Left lobe of liver (tissue), 2 donors: ENCODE data around the gene NCAPG. TPM values are rescaled to one million over a fixed set of nuclear protein-coding genes. Genes with fewer than 3 reads are reported as not detected.

Experiments used
- ATAC-seq: fragments of 200-7000 bp; cut with Tn5 transposase; one replicate; pipeline ENCODE4 v1.9.1; 2020; ENCODE audit warnings: mild to moderate bottlenecking, moderate library complexity
- DNase-seq: peaks from one replicate; pipeline ENCODE4 v3.0.0-alpha.2; 2020; ENCODE audit warnings: low spot score
- total RNA-seq: library from RNA; stranded (reverse); gene quantifications from one replicate; pipeline ENCODE4 v1.2.1, GENCODE V29; 2021
- donor health status: DM: no; HTN: no; CAD: no; lungs with moderate emphysema.
- donor health status: DM: no; HTN: yes; CAD: no.

Gene NCAPG, protein sequence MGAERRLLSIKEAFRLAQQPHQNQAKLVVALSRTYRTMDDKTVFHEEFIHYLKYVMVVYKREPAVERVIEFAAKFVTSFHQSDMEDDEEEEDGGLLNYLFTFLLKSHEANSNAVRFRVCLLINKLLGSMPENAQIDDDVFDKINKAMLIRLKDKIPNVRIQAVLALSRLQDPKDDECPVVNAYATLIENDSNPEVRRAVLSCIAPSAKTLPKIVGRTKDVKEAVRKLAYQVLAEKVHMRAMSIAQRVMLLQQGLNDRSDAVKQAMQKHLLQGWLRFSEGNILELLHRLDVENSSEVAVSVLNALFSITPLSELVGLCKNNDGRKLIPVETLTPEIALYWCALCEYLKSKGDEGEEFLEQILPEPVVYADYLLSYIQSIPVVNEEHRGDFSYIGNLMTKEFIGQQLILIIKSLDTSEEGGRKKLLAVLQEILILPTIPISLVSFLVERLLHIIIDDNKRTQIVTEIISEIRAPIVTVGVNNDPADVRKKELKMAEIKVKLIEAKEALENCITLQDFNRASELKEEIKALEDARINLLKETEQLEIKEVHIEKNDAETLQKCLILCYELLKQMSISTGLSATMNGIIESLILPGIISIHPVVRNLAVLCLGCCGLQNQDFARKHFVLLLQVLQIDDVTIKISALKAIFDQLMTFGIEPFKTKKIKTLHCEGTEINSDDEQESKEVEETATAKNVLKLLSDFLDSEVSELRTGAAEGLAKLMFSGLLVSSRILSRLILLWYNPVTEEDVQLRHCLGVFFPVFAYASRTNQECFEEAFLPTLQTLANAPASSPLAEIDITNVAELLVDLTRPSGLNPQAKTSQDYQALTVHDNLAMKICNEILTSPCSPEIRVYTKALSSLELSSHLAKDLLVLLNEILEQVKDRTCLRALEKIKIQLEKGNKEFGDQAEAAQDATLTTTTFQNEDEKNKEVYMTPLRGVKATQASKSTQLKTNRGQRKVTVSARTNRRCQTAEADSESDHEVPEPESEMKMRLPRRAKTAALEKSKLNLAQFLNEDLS
- total RNA-seq = 0.38 TPM

- peak; percentile 98 for ATAC-seq
- peak; percentile 100 for DNase-seq
Observed at GRCh38 chr4:17810260-17811077, at the start of gene NCAPG, which contains the start of gene DCAF16. Gene NCAPG (plus strand): TSS chr4:17810979. CDS start chr4:17811078, 99 bp downstream. Gene DCAF16 (minus strand): TSS chr4:17810757. CDS start chr4:17804141, 6,616 bp downstream.

GRCh38 chr4:17761062-17761461, 49.7 kb upstream of the NCAPG start:
- no peak for ATAC-seq

DNA sequence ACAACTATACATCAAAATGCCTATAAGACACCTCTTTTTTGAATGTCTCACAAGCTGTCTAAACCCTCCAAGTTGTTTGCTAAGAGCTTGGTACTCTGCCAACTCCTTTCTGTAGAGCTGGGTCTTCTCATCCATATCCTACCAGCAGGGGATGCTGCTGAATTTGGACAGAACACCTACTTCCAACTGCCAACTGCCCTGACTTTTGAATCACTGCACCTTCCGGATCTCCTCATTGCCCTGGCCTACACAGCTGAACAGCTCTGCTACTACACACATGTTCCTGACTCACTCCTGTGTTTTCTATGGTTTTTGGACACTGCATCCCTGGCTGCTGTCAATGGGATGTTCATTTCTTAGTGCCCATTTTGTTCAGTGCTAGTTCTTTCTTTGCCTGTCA, 48.1 kb upstream of the NCAPG start:
- no peak for DNase-seq
- ATAC-seq = no peak

More at GRCh38 chr4:17761062-17761461, 49.7 kb upstream of the NCAPG start:
- DNase-seq = no peak

- ATAC-seq = no peak
Observed at GRCh38 chr4:17763416-17763815, 47.4 kb upstream of the NCAPG start.

DNA sequence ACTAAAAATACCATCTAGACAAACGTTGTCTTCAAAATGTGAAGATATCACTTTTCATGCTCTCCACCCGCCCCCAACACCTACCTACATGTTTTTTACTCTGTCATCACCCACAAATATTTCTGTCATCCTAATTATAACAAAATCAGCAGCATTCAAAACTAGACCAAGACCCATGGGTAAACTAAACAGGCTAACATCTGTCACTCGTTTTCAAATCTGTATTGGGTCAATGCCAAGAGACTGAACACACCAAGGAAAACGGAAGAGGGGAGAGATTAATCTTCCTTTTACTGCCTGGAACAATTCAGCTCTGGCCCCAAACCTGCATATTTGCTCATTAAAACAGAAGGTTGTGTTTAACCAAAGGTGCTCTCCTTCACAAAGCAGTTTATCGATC, 46.8 kb upstream of the NCAPG start:
- DNase-seq (no peak), ATAC-seq (no peak)

More at GRCh38 chr4:17763416-17763815, 47.4 kb upstream of the NCAPG start:
- no peak for DNase-seq

DNA sequence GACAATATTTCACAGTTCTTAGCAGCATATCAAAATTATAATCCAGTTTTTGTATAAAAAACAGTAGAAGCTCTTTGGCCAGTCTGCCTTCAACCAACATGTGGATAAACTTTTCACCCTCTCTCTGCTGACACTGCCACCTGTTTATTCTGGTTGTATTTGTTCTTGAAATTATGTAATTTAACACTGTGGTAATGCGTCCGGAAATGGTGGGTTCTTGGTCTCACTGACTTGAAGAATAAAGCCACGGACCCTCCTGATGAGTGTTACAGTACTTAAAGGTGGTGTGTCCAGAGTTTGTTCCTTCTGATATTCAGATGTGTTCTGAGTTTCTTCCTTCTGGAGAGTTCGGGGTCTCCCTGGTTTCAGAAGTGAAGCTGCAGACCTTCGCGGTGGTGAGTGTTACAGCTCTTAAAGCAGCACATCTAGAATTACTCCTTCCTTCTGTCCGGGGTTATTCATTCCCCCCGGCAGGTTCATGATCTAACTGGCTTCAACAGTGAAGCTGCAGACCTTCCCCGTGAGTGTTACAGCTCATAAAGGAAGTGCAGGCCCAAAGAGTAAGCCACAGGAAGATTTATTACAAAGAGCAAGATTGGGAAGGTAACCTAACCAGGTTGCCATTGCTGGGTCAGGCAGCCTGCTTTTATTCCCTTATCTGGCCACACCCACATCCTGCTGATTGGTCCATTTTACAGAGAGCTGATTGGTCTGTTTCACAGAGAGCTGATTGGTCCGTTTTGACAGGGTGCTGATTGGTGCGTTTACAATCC, 45.1 kb upstream of the NCAPG start:
- no peak for ATAC-seq

GRCh38 chr4:17766826-17767458, 43.8 kb upstream of the NCAPG start:
- DNase-seq = no peak

More for the DNA sequence above, 45.1 kb upstream of the NCAPG start:
- DNase-seq = no peak

DNA sequence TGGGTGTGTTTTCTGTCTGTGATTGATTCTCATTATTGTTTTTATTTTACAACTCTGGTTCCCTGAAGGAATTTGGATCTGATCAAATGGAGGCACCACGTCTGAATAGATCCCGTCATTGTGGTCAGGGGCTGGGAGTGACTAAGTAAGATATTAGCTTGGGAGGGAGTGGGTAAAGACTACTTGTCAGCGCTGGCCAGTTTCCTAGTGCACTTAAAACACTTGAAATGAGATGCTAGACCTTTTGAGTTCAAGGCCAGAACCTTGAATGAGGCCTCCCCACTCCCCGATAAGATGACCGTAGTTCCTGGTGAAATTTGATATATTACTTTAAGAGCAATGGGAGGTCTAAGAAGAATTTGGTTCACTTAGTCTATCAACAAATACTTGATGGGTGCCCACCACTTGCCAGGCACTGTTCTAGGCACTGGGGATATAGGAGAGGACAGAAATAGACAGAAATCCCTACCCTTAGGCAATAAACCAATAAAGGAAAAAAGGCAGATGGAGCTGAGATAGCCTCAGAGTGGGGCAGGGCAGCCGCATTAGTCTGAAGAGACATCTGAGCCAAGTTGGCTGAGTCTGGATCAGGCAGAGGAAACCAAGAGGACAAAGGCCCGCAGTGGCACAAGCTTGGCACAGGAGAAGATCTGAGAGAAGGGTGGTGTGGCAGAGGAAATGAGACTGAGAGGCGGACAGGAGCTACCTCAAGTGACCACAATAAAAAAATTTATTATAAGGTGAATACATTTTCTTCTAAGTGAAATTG, 41.2 kb upstream of the NCAPG start:
- ATAC-seq (no peak), DNase-seq (no peak)

More at GRCh38 chr4:17766826-17767458, 43.8 kb upstream of the NCAPG start:
- ATAC-seq = no peak

- no peak for ATAC-seq
- DNase-seq = no peak
Observed at GRCh38 chr4:17770845-17771244, 39.9 kb upstream of the NCAPG start.

GRCh38 chr4:17771284-17771908, 39.4 kb upstream of the NCAPG start:
- ATAC-seq (no peak), DNase-seq (no peak)

DNA sequence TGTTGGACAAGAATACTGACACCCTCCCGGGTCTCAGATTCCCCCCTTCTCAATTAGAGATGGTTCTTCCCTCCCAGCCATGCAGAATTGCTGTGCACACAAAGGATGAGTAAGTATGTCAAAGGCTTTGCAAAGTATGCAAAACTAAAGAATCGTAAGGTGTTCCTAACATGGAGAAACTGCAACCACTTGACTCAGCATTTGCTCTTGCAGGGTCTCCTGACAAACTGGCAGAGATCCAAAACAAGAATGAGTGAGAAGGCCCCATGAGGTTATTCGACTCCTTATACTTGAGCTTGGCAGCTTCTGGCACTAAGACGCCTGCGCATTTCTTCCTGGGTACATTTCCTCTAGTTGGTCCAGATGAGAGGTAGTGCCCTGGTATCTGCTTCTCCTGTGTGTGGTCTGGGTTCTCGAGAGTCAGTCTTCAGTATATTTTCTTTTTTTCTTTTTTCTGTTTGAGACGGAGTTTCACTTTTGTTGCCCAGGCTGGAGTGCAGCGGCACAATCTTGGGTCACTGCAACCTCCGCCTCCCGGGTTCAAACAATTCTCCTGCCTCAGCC, 37.6 kb upstream of the NCAPG start:
- ATAC-seq (no peak), DNase-seq (no peak)

DNA sequence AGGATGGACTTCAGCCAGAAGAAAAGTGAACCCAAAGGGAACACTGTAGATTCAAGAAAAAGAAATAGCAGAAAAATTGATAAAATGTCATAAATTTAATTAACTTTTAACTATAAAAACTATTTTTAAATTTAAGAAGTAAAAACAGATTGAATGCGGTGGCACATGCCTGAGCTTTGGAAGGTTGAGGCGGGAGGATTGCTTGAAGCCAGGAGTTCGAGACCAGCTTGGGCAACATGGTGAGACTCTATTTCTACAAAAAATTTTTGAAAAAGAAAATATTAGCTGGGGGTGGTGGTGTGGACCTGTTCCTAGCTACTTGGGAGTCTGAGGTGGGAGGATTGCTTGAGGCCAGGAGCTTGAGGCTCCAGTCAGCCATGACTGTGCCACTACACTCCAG, 32.3 kb upstream of the NCAPG start:
- ATAC-seq (no peak), DNase-seq (no peak)

DNA sequence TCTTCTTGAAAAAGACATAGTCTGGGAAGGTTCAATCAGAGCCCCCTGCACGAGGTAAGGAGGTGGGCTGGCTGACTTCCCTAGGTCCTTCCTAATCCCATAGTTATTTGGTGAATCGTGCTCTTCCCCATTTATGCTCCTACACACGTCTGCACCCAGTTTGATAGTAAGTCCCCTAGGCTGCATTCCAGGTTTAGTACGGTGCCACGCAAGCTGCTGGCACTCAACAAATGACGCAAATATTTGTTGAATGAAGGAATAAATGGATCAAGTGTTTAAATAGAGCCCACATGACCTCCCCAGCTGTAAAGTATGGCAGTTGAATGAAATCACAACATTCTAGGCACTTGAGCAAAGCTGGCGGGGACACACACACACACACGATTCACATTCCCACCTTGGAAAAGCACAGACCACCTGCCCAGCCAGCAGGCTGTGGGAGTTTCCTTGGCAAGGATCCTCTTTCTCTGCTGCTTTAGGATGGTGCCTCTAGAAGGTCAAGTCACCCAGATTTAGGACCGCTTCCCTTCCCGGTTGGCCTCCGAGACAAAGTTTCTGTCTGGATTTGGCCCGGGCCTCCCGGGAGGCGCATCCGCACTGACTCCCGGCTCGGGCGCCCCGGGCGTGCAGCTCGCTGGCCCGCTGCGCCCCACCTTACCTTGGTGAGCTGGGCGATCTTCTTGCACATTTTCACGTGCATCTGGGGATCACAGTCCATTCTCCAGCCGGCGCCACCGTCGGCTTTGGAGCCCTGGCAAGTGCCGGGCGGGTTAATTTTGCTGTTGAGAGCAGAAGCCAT, 30.1 kb upstream of the NCAPG start:
- peak; percentile 66 for ATAC-seq
- no peak for DNase-seq

GRCh38 chr4:17781300-17782287, 29.2 kb upstream of the NCAPG start, which contains the start of gene FAM184B:
Gene FAM184B (minus strand): TSS chr4:17781621. CDS start chr4:17781299, 322 bp downstream.
- no peak for DNase-seq
- ATAC-seq = peak; percentile 52

- ATAC-seq = no peak
- no peak for DNase-seq
Observed at GRCh38 chr4:17785858-17786257, 24.9 kb upstream of the NCAPG start.
